Mammary epithelial cell (primary cell): ENCODE measurements around the gene USP30.

Experiments
- CTCF ChIP-seq, 2 donors: IDR thresholded peaks in 1 of 2; conservative IDR thresholded peaks in 1 of 2; 2 replicates each; pipeline ENCODE4 v1.5.1; 2011 to 2012; ENCODE audit warnings: inconsistent platforms in 2 of 2, low read length in 2 of 2, mild to moderate bottlenecking in 2 of 2, control low read depth in 1 of 2, low read depth in 1 of 2; ENCODE audit not compliant: insufficient read depth in 1 of 2; ENCODE audit errors: extremely low read depth in 1 of 2
- EZH2 ChIP-seq: IDR thresholded peaks from 2 replicates; pipeline ENCODE4 v1.6.1; 2012; ENCODE audit warnings: low read length, inconsistent platforms, borderline replicate concordance

- TF ChIP-seq EZH2 (no peak), CTCF (conservative IDR thresholded peaks at IDR 0.05 in 1 of 2, IDR thresholded peaks at IDR 0.05 in 1 of 2; ENCODE audit: extremely low read depth in 1 of 2, insufficient read depth in 1 of 2, low read depth in 1 of 2, low read length in 2 of 2) (no peak)
Observed at GRCh38 chr12:109100741-109101140, 48.4 kb downstream of the USP30 start.
